Rectal smooth muscle tissue (tissue), 1 donor: ENCODE measurements around the gene TUBA4A.
"Not testable (repeated sequence)": the region's sequence is repeated elsewhere in the genome, so short reads cannot be mapped to it uniquely, and the experiment has no call there.

Experiments
- H3K27ac ChIP-seq: one replicate; pipeline ENCODE4 v1.7.0; 2013; ENCODE audit warnings: low read depth, low read length, inconsistent platforms
- H3K27me3 ChIP-seq: one replicate; pipeline ENCODE4 v1.7.0; 2013; ENCODE audit warnings: low read length; ENCODE audit not compliant: control insufficient read depth, insufficient read depth
- H3K36me3 ChIP-seq: one replicate; pipeline ENCODE4 v1.7.0; 2013; ENCODE audit warnings: low read length; ENCODE audit not compliant: control insufficient read depth, insufficient read depth
- H3K4me1 ChIP-seq: one replicate; pipeline ENCODE4 v1.7.0; 2013; ENCODE audit warnings: low read length; ENCODE audit not compliant: control insufficient read depth, insufficient read depth
- H3K4me3 ChIP-seq: one replicate; pipeline ENCODE4 v1.7.0; 2013; ENCODE audit warnings: low read length
- H3K9ac ChIP-seq: one replicate; pipeline ENCODE4 v1.7.0; 2013; ENCODE audit warnings: low read length

The TUBA4A gene

GRCh38 chr2:219291910-219292490 lies 38.3 kb upstream of the TUBA4A start:
- no peaks in the 10 kb centered on the region for H3K27me3 ChIP-seq
- H3K4me1 ChIP-seq, result peaks cover 10% of the 10 kb centered on the region
- no peaks in the 10 kb centered on the region for H3K36me3 ChIP-seq
- H3K27ac ChIP-seq, result no peak overlapping the region
- H3K9ac ChIP-seq, result no peak overlapping the region
- H3K4me3 ChIP-seq, result no peak overlapping the region

DNA sequence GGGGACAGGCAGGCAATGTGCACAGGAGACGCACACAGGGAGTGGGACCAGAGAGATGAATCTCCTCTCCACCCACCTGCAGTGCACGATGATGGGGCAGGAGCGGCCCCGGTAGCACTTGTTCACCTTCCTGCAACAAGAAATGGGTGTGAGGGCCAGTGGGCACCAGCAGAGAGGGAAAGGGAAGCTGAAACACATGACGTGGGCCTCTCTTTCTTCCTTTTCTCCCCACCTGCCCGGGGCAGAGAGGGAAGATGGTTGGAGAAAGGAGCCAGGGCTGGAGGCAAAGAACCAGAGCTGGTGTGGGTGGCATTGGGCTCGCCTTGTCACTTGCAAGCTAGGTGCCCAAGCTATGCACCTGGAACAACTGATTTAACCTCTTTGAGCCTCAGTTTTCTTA lies 37.7 kb upstream of the TUBA4A start:
- peaks cover 10% of the 10 kb centered on the region for H3K4me1 ChIP-seq
- no peaks in the 10 kb centered on the region for H3K36me3 ChIP-seq
- H3K27me3 ChIP-seq, result no peaks in the 10 kb centered on the region
- H3K27ac ChIP-seq, result no peak overlapping the region
- no peak overlapping the region for H3K9ac ChIP-seq
- no peak overlapping the region for H3K4me3 ChIP-seq

GRCh38 chr2:219290381-219291171 lies 36.9 kb upstream of the TUBA4A start:
- Histone ChIP-seq H3K27ac (no peak overlapping the region), H3K9ac (no peak overlapping the region), H3K4me1 (peaks cover 10% of the 10 kb centered on the region), H3K27me3 (no peaks in the 10 kb centered on the region), H3K4me3 (no peak overlapping the region), H3K36me3 (no peaks in the 10 kb centered on the region)

GRCh38 chr2:219289537-219290361 lies 36.0 kb upstream of the TUBA4A start:
- H3K4me1 ChIP-seq, result peaks cover 10% of the 10 kb centered on the region
- H3K4me3 ChIP-seq, result peak overlapping the region; percentile 29
- H3K36me3 ChIP-seq, result peaks cover 3% of the 10 kb centered on the region
- H3K27me3 ChIP-seq, result no peaks in the 10 kb centered on the region
- no peak overlapping the region for H3K9ac ChIP-seq
- H3K27ac ChIP-seq, result peak overlapping the region; percentile 67

- peak overlapping the region; percentile 56 for H3K27ac ChIP-seq
- peak overlapping the region; percentile 29 for H3K4me3 ChIP-seq
- H3K4me1 ChIP-seq, result peaks cover 10% of the 10 kb centered on the region
- no peak overlapping the region for H3K9ac ChIP-seq
- peaks cover 4% of the 10 kb centered on the region for H3K36me3 ChIP-seq
- no peaks in the 10 kb centered on the region for H3K27me3 ChIP-seq
Measured at GRCh38 chr2:219289195-219289536, 35.4 kb upstream of the TUBA4A start.

- Histone ChIP-seq H3K27me3 (no peaks in the 10 kb centered on the region), H3K36me3 (peaks cover 4% of the 10 kb centered on the region), H3K4me3 (no peak overlapping the region), H3K9ac (no peak overlapping the region), H3K27ac (no peak overlapping the region), H3K4me1 (peaks cover 10% of the 10 kb centered on the region)
Measured at GRCh38 chr2:219287580-219288265, 34.0 kb upstream of the TUBA4A start.

- not testable (repeated sequence) for H3K27ac ChIP-seq, H3K27me3 ChIP-seq, H3K4me1 ChIP-seq, H3K4me3 ChIP-seq, H3K36me3 ChIP-seq, H3K9ac ChIP-seq
Measured at GRCh38 chr2:219287116-219287440, 33.4 kb upstream of the TUBA4A start.

DNA sequence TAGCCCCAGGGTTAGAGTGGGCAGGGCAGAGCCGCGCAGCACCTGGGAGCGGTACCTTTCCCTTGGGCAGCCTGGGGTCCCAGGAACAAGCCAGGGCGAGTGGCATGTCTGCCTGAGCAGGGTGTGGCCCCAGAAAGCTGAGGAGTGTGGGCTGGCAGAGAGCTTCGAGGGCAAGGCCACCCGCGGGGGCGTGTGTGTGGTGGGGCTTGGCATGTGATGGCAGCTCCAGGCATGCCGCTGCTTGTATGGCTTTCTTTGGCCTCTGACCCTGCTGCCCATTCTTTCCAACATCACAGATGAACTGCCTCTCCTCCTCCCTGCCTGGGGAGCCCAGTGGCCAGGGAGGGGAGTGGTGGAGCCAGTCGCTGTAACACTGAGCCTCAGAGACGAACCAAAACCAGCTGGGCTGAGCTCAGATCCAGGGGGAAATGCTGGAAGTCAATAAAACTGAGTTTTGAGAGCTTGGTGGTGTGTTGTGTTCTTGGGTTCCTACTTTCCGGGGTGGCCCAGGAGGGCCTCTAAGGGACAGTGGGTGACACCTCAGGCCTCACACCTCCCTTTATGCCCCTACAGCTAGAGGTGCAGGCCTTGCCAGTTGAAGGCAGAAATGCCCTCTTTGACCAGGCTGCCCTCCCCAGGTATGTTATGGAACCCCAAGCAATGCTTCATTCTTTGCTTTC lies 32.9 kb upstream of the TUBA4A start:
- Histone ChIP-seq H3K9ac (no peak overlapping the region), H3K4me1 (peaks cover 10% of the 10 kb centered on the region), H3K36me3 (peaks cover 4% of the 10 kb centered on the region), H3K4me3 (no peak overlapping the region), H3K27ac (no peak overlapping the region), H3K27me3 (no peaks in the 10 kb centered on the region)

- Histone ChIP-seq H3K4me3 (no peak overlapping the region), H3K4me1 (peaks cover 10% of the 10 kb centered on the region), H3K36me3 (peaks cover 8% of the 10 kb centered on the region), H3K27ac (no peak overlapping the region), H3K9ac (no peak overlapping the region), H3K27me3 (no peaks in the 10 kb centered on the region)
Measured at GRCh38 chr2:219285894-219286425, 32.2 kb upstream of the TUBA4A start.

DNA sequence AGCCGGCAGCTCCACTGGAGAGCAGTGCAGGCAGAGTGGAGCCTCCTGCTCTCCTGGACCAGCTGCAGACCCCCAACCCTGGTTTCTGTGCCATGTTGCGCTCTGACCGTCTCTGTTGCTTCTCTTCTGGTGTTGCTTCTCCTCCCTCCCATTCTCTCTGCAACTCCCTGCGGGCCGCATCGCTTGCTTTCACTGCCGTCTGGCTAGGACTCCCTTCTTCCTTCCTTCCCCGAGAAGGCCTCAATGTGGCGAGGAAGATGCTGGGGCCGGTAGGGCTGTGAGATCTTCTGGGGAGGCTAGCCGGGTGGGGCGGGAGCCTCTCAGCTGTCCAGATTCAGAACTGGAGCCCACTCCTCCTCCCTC lies 31.6 kb upstream of the TUBA4A start:
- no peaks in the 10 kb centered on the region for H3K27me3 ChIP-seq
- H3K36me3 ChIP-seq, result peaks cover 11% of the 10 kb centered on the region
- H3K4me1 ChIP-seq, result peaks cover 10% of the 10 kb centered on the region
- no peak overlapping the region for H3K9ac ChIP-seq
- H3K27ac ChIP-seq, result no peak overlapping the region
- no peak overlapping the region for H3K4me3 ChIP-seq

DNA sequence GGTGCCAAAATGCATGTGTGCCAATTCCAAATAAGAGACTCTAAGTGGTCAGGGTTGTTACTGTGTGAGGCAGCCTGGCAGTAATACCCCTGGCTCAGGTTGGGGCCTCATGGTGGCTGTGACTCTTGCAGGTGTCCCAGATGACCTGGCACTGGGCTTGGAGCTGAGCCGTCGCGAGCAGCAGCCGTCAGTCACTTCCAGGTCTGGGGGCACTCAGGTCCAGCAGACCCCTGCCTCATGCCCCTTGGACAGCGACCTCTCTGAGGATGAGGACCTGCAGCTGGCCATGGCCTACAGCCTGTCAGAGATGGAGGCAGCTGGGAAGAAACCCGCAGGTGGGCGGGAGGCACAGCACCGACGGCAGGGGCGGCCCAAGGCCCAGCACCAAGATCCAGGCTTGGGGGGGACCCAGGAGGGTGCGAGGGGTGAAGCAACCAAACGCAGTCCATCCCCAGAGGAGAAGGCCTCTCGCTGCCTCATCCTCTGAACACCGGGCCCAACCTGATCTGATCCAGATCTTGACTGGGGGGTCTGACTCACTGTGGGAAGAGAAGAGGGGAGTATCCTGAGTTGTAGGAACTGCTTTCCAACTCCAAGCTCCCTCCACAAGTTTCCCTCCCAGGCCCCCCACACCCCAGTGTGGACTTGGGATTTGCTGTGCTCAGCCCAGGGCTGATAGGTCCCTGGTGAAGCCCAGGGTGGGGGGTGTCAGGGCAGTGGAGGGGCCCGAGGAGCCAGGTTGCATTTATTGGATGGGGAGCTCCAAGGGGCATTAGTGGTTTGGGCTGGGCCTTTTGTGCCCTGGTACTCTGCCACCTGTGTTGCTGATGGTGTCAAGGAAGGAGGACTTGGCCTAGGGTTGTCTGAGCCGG lies 31.0 kb upstream of the TUBA4A start:
- peaks cover 11% of the 10 kb centered on the region for H3K36me3 ChIP-seq
- no peak overlapping the region for H3K27ac ChIP-seq
- no peak overlapping the region for H3K4me3 ChIP-seq
- H3K27me3 ChIP-seq, result no peaks in the 10 kb centered on the region
- H3K4me1 ChIP-seq, result peaks cover 10% of the 10 kb centered on the region
- no peak overlapping the region for H3K9ac ChIP-seq
